GM12864 (cell line): ENCODE measurements around the gene CATSPER4.

Experiments used
- DNase-seq: peaks from one replicate; pipeline ENCODE4 v3.0.0-alpha.2; 2011; ENCODE audit warnings: low read depth
- H3K4me3 ChIP-seq: 2 replicates; pipeline ENCODE4 v1.5.1; 2011; ENCODE audit warnings: mild to moderate bottlenecking, low read depth, low read length, control low read depth
- CTCF ChIP-seq: IDR thresholded peaks from 2 replicates; pipeline ENCODE4 v1.5.1; 2011; ENCODE audit warnings: low read depth, mild to moderate bottlenecking, moderate library complexity, low read length, control low read depth, inconsistent platforms; ENCODE audit errors: missing control alignments

Gene CATSPER4

GRCh38 chr1:26184086-26184485 lies 6.3 kb upstream of the CATSPER4 start:
- no peak for TF ChIP-seq CTCF
- no peak for DNase-seq
- no peak overlapping the region for H3K4me3 ChIP-seq

GRCh38 chr1:26184883-26185282 lies 5.5 kb upstream of the CATSPER4 start:
- no peak for DNase-seq
- no peak overlapping the region for H3K4me3 ChIP-seq
- TF ChIP-seq CTCF = no peak

- no peak for DNase-seq
- TF ChIP-seq CTCF = no peak
- no peak overlapping the region for H3K4me3 ChIP-seq
Observed at GRCh38 chr1:26187882-26188281, 2.5 kb upstream of the CATSPER4 start.

- H3K4me3 ChIP-seq = no peak overlapping the region
- DNase-seq = no peak
- no peak for TF ChIP-seq CTCF
Observed at GRCh38 chr1:26188477-26188876, 1.9 kb upstream of the CATSPER4 start.

GRCh38 chr1:26189331-26189730 lies 1.1 kb upstream of the CATSPER4 start:
- H3K4me3 ChIP-seq = no peak overlapping the region
- DNase-seq = no peak
- no peak for TF ChIP-seq CTCF

GRCh38 chr1:26189751-26190275 lies 589 bp upstream of the CATSPER4 start:
- TF ChIP-seq CTCF = no peak
- DNase-seq = no peak

GRCh38 chr1:26191739-26192138 lies 1.3 kb downstream of the CATSPER4 start:
- no peak overlapping the region for H3K4me3 ChIP-seq
- no peak for TF ChIP-seq CTCF
- DNase-seq = no peak

More at GRCh38 chr1:26189751-26190275, 589 bp upstream of the CATSPER4 start:
- H3K4me3 ChIP-seq = no peak overlapping the region
